Naive B cell (primary cell): ENCODE measurements around the gene GID4. TPM values are rescaled to one million over a fixed set of nuclear protein-coding genes. Genes with fewer than 3 reads are reported as not detected.
"Not testable (repeated sequence)": the region's sequence is repeated elsewhere in the genome, so short reads cannot be mapped to it uniquely, and the experiment has no call there.

Experiments used
- ATAC-seq, 2 donors: fragments of 150-1000 bp; cut with Tn5 transposase; 2 replicates each; pipeline ENCODE4 v1.10.0; 2021; ENCODE audit warnings: low read depth in 2 of 2, mild to moderate bottlenecking in 2 of 2, moderate library complexity in 2 of 2
- DNase-seq: peaks from one replicate; pipeline ENCODE4 v3.0.0; 2022
- H3K27ac Mint-ChIP-seq, 6 donors: one replicate each; pipeline ENCODE4 v1.8.0; 2020 to 2022; ENCODE audit warnings: mild to moderate bottlenecking in 6 of 6, mixed read lengths in 6 of 6, moderate library complexity in 5 of 6, inconsistent platforms in 2 of 6
- H3K27me3 Mint-ChIP-seq, 3 donors: one replicate each; pipeline ENCODE4 v1.8.0; 2021 to 2022; ENCODE audit warnings: mixed read lengths in 3 of 3, mild to moderate bottlenecking in 1 of 3
- H3K36me3 Mint-ChIP-seq, 2 donors: one replicate each; pipeline ENCODE4 v1.8.0; 2020 to 2022; ENCODE audit warnings: mixed read lengths in 2 of 2, inconsistent platforms in 1 of 2, mild to moderate bottlenecking in 1 of 2
- H3K4me1 Mint-ChIP-seq, 3 donors: one replicate each; pipeline ENCODE4 v1.8.0; 2020 to 2022; ENCODE audit warnings: mixed read lengths in 3 of 3, inconsistent platforms in 1 of 3, mild to moderate bottlenecking in 1 of 3, moderate library complexity in 1 of 3
- H3K4me3 Mint-ChIP-seq, 8 donors: one replicate each; pipeline ENCODE4 v1.8.0; 2020 to 2022; ENCODE audit warnings: mild to moderate bottlenecking in 8 of 8, mixed read lengths in 8 of 8, moderate library complexity in 8 of 8, inconsistent platforms in 2 of 8
- H3K9me3 Mint-ChIP-seq, 7 donors: one replicate each; pipeline ENCODE4 v1.8.0; 2020 to 2022; ENCODE audit warnings: mixed read lengths in 7 of 7, mild to moderate bottlenecking in 5 of 7, inconsistent platforms in 2 of 7, moderate library complexity in 1 of 7
- polyA plus RNA-seq, 6 donors: library from polyadenylated mRNA; unstranded; fragments of 300-500 nt; fragmentation: Illumina TruSeq; gene quantifications; one replicate each; pipeline ENCODE4 v1.2.3, GENCODE V29; 2021; ENCODE audit warnings: low read depth in 6 of 6

The GID4 gene
- polyA plus RNA-seq: 10 to 100 TPM in 2 of 6 donors, 1 to 10 TPM in 4; 6.7 to 11.8 (median 7.4) TPM

DNA sequence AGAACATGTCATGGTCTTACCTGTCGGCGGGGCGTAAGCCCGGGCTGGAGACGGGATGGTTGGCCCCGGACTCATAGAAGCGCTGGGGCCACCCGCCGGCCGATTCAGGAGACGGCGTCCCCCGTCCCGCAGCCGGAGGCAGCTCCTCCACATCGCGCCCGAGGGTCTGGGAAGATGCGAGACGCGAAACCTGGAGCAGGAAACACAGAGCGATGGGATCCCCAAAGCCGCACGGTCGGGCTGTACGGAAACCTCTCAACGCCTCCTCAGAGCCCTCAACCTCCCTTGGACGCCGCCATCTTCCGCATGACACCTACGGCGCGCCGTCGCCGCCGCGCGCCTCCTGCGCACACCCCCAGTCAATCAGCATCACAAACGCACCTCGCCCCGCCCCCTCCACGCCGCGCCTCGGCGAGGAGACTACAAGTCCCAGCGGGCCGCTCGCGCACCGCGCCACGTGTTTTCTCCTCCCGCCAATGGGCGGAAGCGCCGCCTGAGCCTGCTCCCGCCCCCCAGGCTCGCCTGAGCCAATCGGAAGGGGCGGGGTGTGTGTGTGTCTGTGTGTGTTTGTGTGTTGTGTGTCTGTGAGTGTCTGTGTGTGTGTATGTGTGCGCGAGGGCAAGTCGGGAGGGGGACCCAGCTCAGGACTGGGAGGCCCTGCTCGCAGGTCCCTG is at the start of gene GID4, which contains the start of gene ATPAF2:
Gene GID4, plus strand, starts transcription at position 548 of the 674 bp plus-strand sequence. Its CDS starts 57 bp downstream, at position 605.
Gene ATPAF2, minus strand, starts transcription at position 308 of the 674 bp plus-strand sequence. Its CDS starts 155 bp downstream, at position 153.
- peak within 1 kb of the TSS; percentile 86 to 100 (median 97) for H3K4me3 Mint-ChIP-seq
- peak within 1 kb of the TSS; percentile 82 to 99 (median 92) for H3K27ac Mint-ChIP-seq
- peak; percentile 85 for ATAC-seq
- peaks cover 0 to 8% of the 10 kb centered on the region in 2 donors for H3K36me3 Mint-ChIP-seq
- DNase-seq: peak; percentile 100
- no peaks in the 10 kb centered on the region for H3K27me3 Mint-ChIP-seq
- no peaks in the 10 kb centered on the region for H3K9me3 Mint-ChIP-seq
- H3K4me1 Mint-ChIP-seq: peaks cover 49 to 56% (median 53%) of the 10 kb centered on the region in 3 donors

DNA sequence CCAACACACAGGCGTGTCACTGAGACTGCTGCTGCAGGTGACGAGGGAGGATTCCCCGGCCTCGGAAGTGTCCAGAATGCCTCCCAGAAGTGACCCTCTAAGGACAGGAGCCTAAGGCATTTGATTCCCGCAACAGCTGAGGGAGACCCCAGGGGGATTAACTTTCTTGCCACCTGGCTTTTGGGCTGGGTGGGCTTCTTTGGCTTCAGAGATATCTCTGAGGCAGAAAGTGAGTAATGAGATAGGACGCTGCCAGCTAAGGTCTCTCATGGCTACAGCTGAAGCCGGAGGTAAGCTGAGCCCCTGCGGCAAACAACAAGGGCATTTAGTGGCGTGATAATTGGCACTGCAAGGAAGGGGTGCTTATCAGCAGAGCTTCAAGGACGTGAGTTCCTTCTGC is 49.6 kb upstream of the GID4 start:
- Mint-ChIP-seq H3K9me3 (no peaks in the 10 kb centered on the region), H3K4me3 (no peak overlapping the region), H3K27me3 (no peaks in the 10 kb centered on the region), H3K4me1 (no peaks in the 10 kb centered on the region), H3K27ac (no peak overlapping the region), H3K36me3 (no peaks in the 10 kb centered on the region)
- DNase-seq (no peak), ATAC-seq (no peak)

DNA sequence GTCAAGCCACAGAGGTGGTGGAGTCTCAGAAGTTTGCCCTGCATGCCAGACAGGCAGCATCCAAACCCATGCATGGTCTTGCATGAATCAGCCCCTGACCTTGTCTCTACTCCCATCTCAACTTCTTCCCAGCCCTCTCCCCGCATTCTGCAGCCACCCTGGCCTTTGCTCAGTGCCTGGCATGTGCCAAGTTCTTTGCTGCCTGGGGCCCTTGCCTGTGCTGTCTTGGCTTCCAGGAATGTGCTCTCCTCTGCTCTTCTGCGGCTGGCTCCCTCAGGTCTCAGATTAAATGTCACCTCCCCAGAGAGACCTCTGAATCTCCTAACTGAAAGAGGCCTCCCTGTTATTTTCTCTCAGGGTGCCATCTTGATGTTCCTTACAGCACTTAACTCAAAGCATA is 48.9 kb upstream of the GID4 start:
- Mint-ChIP-seq H3K27me3 (no peaks in the 10 kb centered on the region), H3K4me1 (no peaks in the 10 kb centered on the region), H3K9me3 (no peaks in the 10 kb centered on the region), H3K4me3 (no peak overlapping the region), H3K36me3 (no peaks in the 10 kb centered on the region), H3K27ac (no peak overlapping the region)
- DNase-seq (no peak), ATAC-seq (no peak)

DNA sequence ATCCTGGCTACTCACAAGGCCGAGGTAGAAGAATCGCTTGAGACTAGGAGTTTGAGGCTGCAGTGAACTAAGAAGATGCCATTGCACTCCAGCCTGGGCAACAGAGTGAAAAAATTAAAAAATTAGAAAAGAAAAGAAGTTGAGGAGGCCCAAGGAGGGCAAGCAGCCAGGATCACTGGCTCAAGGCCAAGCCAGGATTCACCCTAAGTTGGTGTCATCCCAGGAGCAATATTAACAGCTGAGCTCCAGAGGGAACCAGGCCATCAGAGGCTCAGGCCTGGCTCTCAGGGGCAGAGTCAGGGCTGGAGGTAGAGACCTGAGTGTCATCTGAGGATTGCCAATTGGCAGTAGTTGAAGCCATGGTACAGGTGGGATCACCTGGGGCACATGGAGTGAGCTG is 45.8 kb upstream of the GID4 start:
- DNase-seq: no peak
- Mint-ChIP-seq H3K36me3 (no peaks in the 10 kb centered on the region), H3K27me3 (no peaks in the 10 kb centered on the region), H3K27ac (peak overlapping the region in 1 of 6 donors; percentile 73), H3K9me3 (no peaks in the 10 kb centered on the region), H3K4me3 (peak overlapping the region in 1 of 8 donors; percentile 60), H3K4me1 (no peaks in the 10 kb centered on the region)
- ATAC-seq: no peak

DNA sequence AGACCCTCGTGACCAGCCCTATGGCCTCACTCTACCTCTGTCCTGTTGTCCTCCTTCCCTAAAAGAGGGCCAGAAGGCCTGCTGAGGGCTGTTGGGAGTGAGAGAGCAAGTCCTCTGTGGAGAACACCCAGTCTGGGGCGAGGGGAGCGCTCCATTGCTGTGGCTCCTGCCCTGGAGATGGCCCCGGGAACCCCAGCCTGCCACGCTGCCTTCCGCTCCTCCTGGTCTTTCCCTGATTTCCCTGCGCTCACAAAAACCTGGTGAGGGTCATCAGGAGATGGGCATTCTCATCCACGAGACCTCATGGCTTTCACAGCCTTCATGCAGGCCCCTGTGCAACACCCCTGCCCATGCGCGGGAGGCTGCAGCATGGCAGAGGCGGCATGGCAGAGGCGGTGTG is 45.4 kb upstream of the GID4 start:
- Mint-ChIP-seq H3K9me3 (no peaks in the 10 kb centered on the region), H3K27ac (no peak overlapping the region)

DNA sequence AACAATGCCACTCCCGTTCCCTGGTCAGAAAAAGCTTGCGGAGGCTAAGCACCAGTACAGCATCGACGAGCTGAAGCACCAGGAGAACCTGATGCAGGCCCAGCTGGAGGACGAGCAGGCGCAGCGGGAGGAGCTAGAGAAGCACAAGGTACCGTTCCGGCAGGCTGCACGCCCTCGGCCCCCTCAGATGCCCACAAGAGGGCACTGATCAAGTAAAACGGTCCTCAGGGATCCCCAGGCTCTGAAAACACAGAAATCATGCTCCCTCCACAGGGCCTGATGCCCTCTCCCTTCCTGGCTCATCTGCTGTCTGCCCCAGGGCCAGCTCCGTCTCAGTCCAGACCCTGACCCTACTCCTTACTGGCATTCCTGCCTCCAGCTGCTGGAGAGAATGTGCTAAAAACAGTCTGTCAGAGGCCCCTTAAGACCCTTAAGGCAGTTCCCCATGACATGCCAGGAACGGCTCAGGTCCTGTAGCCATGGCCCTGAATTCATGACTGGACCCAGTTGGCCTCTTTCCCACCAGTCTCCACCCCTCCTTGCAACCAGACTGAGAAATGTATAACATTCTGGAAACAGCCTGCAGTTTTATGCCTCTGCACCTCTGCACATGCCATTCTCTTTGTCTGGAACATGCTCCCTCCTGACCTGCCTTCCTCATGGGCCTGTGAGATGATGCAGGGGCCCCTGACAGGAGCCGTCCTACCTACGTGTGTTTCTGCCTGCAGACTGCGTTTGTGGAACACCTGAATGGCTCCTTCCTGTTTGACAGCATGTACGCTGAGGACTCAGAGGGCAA is 44.7 kb upstream of the GID4 start:
- H3K27me3 Mint-ChIP-seq: no peaks in the 10 kb centered on the region
- peak overlapping the region in 1 of 6 donors; percentile 38 for H3K27ac Mint-ChIP-seq
- no peak for DNase-seq
- no peaks in the 10 kb centered on the region for H3K4me1 Mint-ChIP-seq
- no peak for ATAC-seq
- H3K4me3 Mint-ChIP-seq: no peak overlapping the region
- H3K9me3 Mint-ChIP-seq: no peaks in the 10 kb centered on the region
- H3K36me3 Mint-ChIP-seq: no peaks in the 10 kb centered on the region

More for the DNA sequence above, 45.4 kb upstream of the GID4 start:
- no peaks in the 10 kb centered on the region for H3K36me3 Mint-ChIP-seq
- DNase-seq (no peak), ATAC-seq (no peak)
- H3K27me3 Mint-ChIP-seq: no peaks in the 10 kb centered on the region
- no peak overlapping the region for H3K4me3 Mint-ChIP-seq
- H3K4me1 Mint-ChIP-seq: no peaks in the 10 kb centered on the region

DNA sequence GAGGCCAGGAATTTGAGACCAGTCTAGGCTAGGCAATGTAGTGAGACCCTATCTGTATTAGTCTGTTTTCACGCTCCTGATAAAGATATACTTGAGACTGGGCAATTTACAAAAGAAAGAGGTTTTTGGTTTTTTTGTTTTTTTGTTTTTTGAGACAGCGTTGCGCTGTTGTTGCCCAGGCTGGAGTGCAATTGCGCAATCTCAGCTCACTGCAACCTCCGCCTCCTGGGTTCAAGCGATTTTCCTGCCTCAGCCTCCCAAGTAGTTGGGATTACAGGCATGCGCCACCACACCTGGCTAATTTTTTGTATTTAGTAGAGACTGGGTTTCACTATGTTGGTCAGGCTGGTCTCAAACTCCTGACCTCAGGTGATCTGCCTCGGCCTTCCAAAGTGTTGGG is 43.3 kb upstream of the GID4 start:
- H3K9me3 Mint-ChIP-seq, DNase-seq, H3K36me3 Mint-ChIP-seq, ATAC-seq, H3K4me3 Mint-ChIP-seq, H3K27me3 Mint-ChIP-seq, H3K4me1 Mint-ChIP-seq: not testable (repeated sequence)
- H3K27ac Mint-ChIP-seq: peak overlapping the region in 1 of 6 donors; percentile 69

DNA sequence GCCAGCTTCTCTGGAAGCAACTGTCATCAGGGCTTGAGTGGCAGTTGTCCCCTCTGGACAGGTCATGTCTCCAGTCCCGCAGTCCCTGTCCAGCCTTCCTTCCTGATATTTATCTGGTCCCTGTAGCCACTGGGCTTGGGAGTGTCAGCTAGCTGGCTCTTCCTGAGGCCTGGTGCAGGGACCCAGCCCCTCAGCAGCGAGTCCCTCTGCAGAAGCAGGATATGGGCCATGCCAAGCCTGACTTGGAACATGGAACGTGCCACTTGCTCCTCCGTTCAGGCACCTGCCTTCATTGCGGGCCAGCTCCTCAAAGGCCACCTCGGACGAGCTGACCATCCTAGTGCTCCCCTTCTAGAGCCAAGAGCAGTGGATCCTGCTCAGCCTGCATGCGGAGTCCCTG is 40.3 kb upstream of the GID4 start:
- DNase-seq (no peak), ATAC-seq (no peak)
- Mint-ChIP-seq H3K4me1 (peaks cover 6 to 10% (median 9%) of the 10 kb centered on the region in 3 donors), H3K36me3 (no peaks in the 10 kb centered on the region), H3K9me3 (no peaks in the 10 kb centered on the region), H3K27ac (no peak overlapping the region), H3K4me3 (no peak overlapping the region), H3K27me3 (no peaks in the 10 kb centered on the region)

DNA sequence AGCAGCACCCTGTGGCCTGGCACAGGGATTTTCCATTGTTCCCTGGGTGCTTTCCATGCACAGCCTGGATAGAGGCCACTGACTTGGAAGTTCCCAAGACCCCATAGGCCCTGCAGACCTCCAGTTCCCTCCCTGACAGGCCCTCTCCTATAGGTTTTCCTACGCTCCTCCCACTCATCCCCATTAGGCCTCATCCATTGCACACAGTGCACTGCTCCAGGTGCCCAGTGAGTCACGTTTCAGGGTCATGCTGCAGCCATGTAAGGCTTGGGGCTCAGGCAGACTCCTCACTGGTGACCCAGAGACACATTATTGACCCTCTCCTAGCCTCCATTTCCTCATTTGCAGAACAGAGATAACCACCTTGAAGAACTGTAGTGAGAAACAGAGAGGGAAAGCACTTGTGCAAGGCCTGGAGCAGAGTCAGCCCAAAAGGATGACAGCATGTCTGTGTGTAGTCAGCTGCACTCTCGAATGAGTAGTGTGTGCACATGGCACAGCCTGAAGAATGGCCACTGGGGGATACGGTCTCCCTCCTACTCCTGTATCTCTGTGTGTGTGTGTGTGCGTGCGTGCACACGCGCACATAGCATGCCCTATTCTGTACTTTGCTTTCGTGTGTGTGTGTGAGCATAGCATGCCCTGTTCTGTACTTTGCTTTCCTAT is 39.7 kb upstream of the GID4 start:
- no peaks in the 10 kb centered on the region for H3K36me3 Mint-ChIP-seq
- DNase-seq: no peak
- no peaks in the 10 kb centered on the region for H3K9me3 Mint-ChIP-seq
- H3K4me3 Mint-ChIP-seq: no peak overlapping the region
- no peak overlapping the region for H3K27ac Mint-ChIP-seq
- ATAC-seq: no peak
- H3K4me1 Mint-ChIP-seq: peaks cover 6 to 13% (median 10%) of the 10 kb centered on the region in 3 donors
- no peaks in the 10 kb centered on the region for H3K27me3 Mint-ChIP-seq

DNA sequence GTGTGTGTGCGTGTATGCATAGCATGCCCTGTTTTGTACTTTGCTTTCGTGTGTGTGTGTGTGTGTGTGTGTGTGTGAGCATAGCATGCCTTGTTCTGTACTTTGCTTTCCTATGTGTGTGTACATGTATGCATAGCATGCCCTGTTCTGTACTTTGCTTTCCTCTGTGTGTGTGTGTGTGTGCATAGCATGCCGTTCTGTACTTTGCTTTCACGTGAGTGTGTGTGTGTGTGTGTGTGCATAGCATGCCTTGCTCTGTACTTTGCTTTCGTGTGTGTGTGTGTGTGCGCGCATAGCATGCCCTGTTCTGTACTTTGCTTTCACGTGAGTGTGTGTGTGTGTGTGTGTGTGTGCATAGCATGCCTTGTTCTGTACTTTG is 39.2 kb upstream of the GID4 start:
- Mint-ChIP-seq H3K9me3 (no peaks in the 10 kb centered on the region), H3K27me3 (no peaks in the 10 kb centered on the region), H3K4me3 (no peak overlapping the region), H3K36me3 (no peaks in the 10 kb centered on the region), H3K4me1 (peaks cover 6 to 13% (median 10%) of the 10 kb centered on the region in 3 donors), H3K27ac (peak overlapping the region in 1 of 6 donors; percentile 0)
- ATAC-seq: no peak
- no peak for DNase-seq

DNA sequence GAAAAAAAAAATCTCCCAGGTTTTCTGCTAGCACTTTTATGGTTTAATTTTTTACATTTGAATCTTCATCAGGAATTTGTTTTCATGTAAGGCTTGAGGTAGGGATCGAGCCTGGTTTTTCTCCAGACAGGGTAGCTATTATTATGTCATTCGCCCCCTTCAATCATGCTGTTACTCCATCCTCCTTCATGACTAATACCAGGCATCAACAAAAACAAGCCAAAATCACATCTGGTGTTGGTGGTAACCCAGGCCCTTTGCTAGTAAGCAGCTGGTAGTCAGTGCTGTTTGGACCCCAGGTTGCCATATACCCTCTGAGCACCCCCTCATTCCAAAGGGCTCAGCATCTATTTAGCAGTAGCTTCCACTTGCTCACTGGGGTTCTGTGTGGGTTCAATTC is 37.0 kb upstream of the GID4 start:
- ATAC-seq (no peak), DNase-seq (no peak)
- H3K27ac Mint-ChIP-seq: peak overlapping the region in 3 of 6 donors; percentile 1 to 86 (median 76)
- no peaks in the 10 kb centered on the region for H3K9me3 Mint-ChIP-seq
- peaks cover 5 to 9% of the 10 kb centered on the region in 2 donors for H3K36me3 Mint-ChIP-seq
- H3K4me3 Mint-ChIP-seq: no peak overlapping the region
- H3K27me3 Mint-ChIP-seq: no peaks in the 10 kb centered on the region
- peaks cover 9 to 18% (median 10%) of the 10 kb centered on the region in 3 donors for H3K4me1 Mint-ChIP-seq

DNA sequence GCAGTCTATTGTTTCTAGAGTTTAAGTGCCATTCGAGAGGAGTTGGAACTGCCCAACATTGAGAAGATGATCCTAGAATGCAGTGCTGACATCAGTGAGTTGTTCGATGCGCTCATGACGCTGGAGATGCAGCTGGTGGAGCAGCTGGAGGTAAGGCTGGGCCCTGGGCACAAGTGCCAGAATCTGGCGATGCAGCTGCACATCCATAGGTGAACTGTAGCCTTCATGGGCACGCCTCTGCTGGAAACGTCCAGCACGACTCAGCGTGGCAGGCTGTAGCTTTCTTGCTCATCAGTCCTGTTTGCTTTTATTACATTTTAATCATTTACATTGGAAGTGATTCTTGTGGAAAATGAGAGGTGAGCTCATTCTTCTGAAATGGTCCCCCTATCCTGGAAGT is 34.9 kb upstream of the GID4 start:
- Mint-ChIP-seq H3K27ac (no peak overlapping the region), H3K36me3 (peaks cover 5 to 18% of the 10 kb centered on the region in 2 donors), H3K4me3 (no peak overlapping the region), H3K27me3 (no peaks in the 10 kb centered on the region), H3K9me3 (no peaks in the 10 kb centered on the region), H3K4me1 (peaks cover 9 to 22% (median 10%) of the 10 kb centered on the region in 3 donors)
- no peak for DNase-seq
- no peak for ATAC-seq

DNA sequence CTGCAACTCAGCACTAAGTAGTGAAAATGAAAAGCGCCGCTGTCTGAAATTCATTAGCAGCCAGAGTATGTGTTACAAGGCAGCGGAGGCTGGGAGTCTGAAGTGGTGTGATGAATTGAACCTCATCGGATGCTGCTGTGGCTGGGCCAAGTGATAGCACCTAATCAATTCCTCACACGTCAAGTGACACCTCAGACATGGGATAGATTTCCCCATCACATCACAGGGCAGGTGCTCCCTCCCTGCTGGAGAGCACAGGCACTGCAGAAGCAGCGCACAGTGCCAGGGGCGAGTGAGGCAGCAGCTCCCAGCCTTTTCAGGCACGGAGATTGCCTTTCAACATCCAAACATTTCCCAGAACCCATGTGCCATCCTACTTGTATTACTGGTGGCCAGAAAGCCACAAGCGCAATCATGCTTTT is 34.3 kb upstream of the GID4 start:
- Mint-ChIP-seq H3K27ac (peak overlapping the region in 1 of 6 donors; percentile 29), H3K27me3 (no peaks in the 10 kb centered on the region), H3K36me3 (peaks cover 5 to 18% of the 10 kb centered on the region in 2 donors), H3K4me3 (peak overlapping the region in 1 of 8 donors; percentile 15), H3K4me1 (peaks cover 9 to 20% (median 10%) of the 10 kb centered on the region in 3 donors), H3K9me3 (no peaks in the 10 kb centered on the region)
- ATAC-seq (no peak), DNase-seq (no peak)
